MM.1S (cell line): Measurements from ENCODE around the gene LDLRAD4.

Experiments
- DNase-seq: peaks from one replicate; pipeline ENCODE4 v3.0.0-alpha.2; 2015
- H2AFZ ChIP-seq: fragments of 300-600 bp; sonication (generic); 2 replicates; pipeline ENCODE4 v1.6.0; 2016; ENCODE audit warnings: antibody characterized with exemption, low read length
- H3F3A ChIP-seq: fragments of 300-600 bp; sonication (generic); 2 replicates; pipeline ENCODE4 v1.6.1; 2016; ENCODE audit warnings: mild to moderate bottlenecking, antibody characterized with exemption, low read length, moderate library complexity, mixed read lengths; ENCODE audit not compliant: insufficient read depth
- H3K27ac ChIP-seq: fragments of 300-600 bp; sonication (generic); 2 replicates; pipeline ENCODE4 v1.5.1; 2016; ENCODE audit warnings: mild to moderate bottlenecking, low read length
- H3K27me3 ChIP-seq: fragments of 300-600 bp; sonication (generic); replicated peaks from 2 replicates; pipeline ENCODE4 v1.6.0; 2016; ENCODE audit warnings: low read length; ENCODE audit not compliant: insufficient read depth
- H3K36me3 ChIP-seq: fragments of 300-600 bp; sonication (generic); replicated peaks from 2 replicates; pipeline ENCODE4 v1.6.1; 2016; ENCODE audit warnings: mild to moderate bottlenecking, low read length, mixed read lengths; ENCODE audit not compliant: insufficient read depth
- H3K4me1 ChIP-seq: fragments of 300-600 bp; sonication (generic); 2 replicates; pipeline ENCODE4 v1.6.1; 2016; ENCODE audit warnings: low read length, mixed read lengths
- H3K4me2 ChIP-seq: fragments of 300-600 bp; sonication (generic); 2 replicates; pipeline ENCODE4 v1.6.0; 2016; ENCODE audit warnings: low read depth, low read length
- H3K4me3 ChIP-seq: fragments of 300-600 bp; sonication (generic); 2 replicates; pipeline ENCODE4 v1.5.1; 2016; ENCODE audit warnings: low read length, mixed read lengths
- H3K79me2 ChIP-seq: fragments of 300-600 bp; sonication (generic); 2 replicates; pipeline ENCODE4 v1.6.1; 2016; ENCODE audit warnings: mixed run types, low read length, mixed read lengths
- H3K9ac ChIP-seq: fragments of 300-600 bp; sonication (generic); 2 replicates; pipeline ENCODE4 v1.6.1; 2016; ENCODE audit warnings: low read length, mixed read lengths
- H3K9me2 ChIP-seq: fragments of 300-600 bp; sonication (generic); replicated peaks from 2 replicates; pipeline ENCODE4 v1.6.1; 2016; ENCODE audit warnings: mild to moderate bottlenecking, low read length, mixed read lengths; ENCODE audit not compliant: insufficient read depth
- H3K9me3 ChIP-seq: fragments of 300-600 bp; sonication (generic); replicated peaks from 2 replicates; pipeline ENCODE4 v1.6.1; 2016; ENCODE audit warnings: mild to moderate bottlenecking, low read length, mixed read lengths; ENCODE audit not compliant: insufficient read depth
- H4K20me1 ChIP-seq: fragments of 300-600 bp; sonication (generic); 2 replicates; pipeline ENCODE4 v1.6.1; 2016; ENCODE audit warnings: mild to moderate bottlenecking, low read length, moderate library complexity, mixed read lengths; ENCODE audit not compliant: insufficient read depth
- EZH2 ChIP-seq: fragments of 300-600 bp; sonication (generic); optimal IDR thresholded peaks from 2 replicates; pipeline ENCODE3; 2017; ENCODE audit warnings: low read depth, mild to moderate bottlenecking, antibody characterized with exemption, low read length, mixed read lengths
- EZH2phosphoT487 ChIP-seq: fragments of 300-600 bp; sonication (generic); IDR thresholded peaks from 2 replicates; pipeline ENCODE4 v1.6.1; 2018; ENCODE audit warnings: antibody characterized with exemption, low read length
- TF ChIP-seq, protein P1 (sequence below): fragments of 300-600 bp; sonication (generic); IDR thresholded peaks from 2 replicates; pipeline ENCODE4 v1.5.1; 2016; ENCODE audit warnings: antibody characterized with exemption, low read length, mixed read lengths

The LDLRAD4 gene

GRCh38 chr18:13623871-13624270, 405.3 kb downstream of the LDLRAD4 start:
- H3K9me2 ChIP-seq: no peaks in the 10 kb centered on the region
- H3K4me1 ChIP-seq: no peaks in the 10 kb centered on the region
- no peak for DNase-seq
- no peaks in the 10 kb centered on the region for H3K36me3 ChIP-seq
- no peaks in the 10 kb centered on the region for H4K20me1 ChIP-seq
- H3K27me3 ChIP-seq: no peaks in the 10 kb centered on the region
- no peak overlapping the region for H2AFZ ChIP-seq
- H3K9me3 ChIP-seq: no peaks in the 10 kb centered on the region
- H3F3A ChIP-seq: no peaks in the 10 kb centered on the region
- H3K79me2 ChIP-seq: no peaks in the 10 kb centered on the region
- H3K9ac ChIP-seq: no peak overlapping the region
- H3K4me2 ChIP-seq: no peak overlapping the region
- H3K27ac ChIP-seq: no peak overlapping the region
- no peak overlapping the region for H3K4me3 ChIP-seq
- no peak for TF ChIP-seq EZH2
- TF ChIP-seq, protein P1, sequence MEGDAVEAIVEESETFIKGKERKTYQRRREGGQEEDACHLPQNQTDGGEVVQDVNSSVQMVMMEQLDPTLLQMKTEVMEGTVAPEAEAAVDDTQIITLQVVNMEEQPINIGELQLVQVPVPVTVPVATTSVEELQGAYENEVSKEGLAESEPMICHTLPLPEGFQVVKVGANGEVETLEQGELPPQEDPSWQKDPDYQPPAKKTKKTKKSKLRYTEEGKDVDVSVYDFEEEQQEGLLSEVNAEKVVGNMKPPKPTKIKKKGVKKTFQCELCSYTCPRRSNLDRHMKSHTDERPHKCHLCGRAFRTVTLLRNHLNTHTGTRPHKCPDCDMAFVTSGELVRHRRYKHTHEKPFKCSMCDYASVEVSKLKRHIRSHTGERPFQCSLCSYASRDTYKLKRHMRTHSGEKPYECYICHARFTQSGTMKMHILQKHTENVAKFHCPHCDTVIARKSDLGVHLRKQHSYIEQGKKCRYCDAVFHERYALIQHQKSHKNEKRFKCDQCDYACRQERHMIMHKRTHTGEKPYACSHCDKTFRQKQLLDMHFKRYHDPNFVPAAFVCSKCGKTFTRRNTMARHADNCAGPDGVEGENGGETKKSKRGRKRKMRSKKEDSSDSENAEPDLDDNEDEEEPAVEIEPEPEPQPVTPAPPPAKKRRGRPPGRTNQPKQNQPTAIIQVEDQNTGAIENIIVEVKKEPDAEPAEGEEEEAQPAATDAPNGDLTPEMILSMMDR: no peak
- TF ChIP-seq EZH2phosphoT487: no peak

DNA sequence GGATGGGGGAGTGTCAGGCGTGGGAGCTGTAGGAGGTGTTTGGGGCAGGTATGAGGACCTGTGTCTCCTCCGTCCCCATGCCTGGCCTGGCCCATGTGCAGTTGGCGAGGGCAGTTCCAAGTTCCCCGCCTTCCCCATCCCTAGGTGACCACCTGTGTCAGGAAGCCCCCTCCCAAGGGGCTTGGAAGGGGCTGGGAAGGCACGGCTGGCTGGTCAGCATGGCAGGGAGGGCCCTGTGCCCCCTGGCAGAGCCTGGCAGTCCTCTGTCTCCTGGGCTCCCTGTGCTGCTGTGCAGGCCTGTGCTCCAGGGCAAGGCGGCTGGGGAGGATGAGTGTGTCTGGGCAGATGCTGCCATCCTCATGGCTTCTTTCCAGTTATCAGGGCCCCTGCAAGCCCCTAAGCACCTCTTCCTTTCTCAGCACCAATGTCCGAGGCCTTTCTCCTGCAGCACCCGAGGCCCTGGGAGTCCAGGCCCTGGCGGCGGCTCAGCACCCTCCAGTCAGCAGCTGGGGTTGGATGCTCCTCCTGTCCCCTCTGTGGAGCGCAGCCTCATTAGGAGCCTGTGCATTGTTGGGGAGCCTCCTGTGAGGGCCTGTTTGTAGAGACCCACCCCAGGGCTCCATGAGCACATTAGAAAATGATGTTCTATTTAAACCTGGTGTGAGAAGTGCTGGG, 406.1 kb downstream of the LDLRAD4 start:
- no peaks in the 10 kb centered on the region for H3K27me3 ChIP-seq
- no peak overlapping the region for H3K9ac ChIP-seq
- no peaks in the 10 kb centered on the region for H3K79me2 ChIP-seq
- no peaks in the 10 kb centered on the region for H4K20me1 ChIP-seq
- no peak overlapping the region for H3K4me3 ChIP-seq
- H3K36me3 ChIP-seq: no peaks in the 10 kb centered on the region
- no peaks in the 10 kb centered on the region for H3K9me3 ChIP-seq
- DNase-seq: no peak
- no peak overlapping the region for H3K4me2 ChIP-seq
- H3K4me1 ChIP-seq: no peaks in the 10 kb centered on the region
- H3K9me2 ChIP-seq: no peaks in the 10 kb centered on the region
- no peak overlapping the region for H3K27ac ChIP-seq
- no peak overlapping the region for H2AFZ ChIP-seq
- TF ChIP-seq, protein P1: no peak
- TF ChIP-seq EZH2phosphoT487 (no peak), EZH2 (no peak)
- no peaks in the 10 kb centered on the region for H3F3A ChIP-seq

DNA sequence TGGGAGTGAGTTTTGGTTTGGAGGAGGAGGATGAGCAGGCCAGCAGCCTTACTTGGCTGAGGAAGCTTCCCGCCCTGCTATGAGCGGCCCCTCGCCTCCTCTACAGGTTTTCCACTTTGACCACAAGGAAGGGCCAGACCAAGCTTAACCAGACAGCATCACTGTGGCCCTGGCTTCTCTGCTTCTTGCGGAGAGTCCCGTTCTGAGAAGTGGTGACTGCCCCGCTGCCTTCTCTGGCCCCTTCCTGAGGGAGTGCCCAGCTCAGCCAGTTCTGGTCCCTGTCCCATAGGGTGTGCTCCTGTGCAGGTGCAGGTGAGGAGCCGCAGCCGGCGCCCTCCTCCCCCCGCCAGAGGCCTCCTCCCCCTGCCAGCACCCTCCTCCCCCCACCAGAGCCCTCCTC, 406.8 kb downstream of the LDLRAD4 start:
- no peaks in the 10 kb centered on the region for H3K79me2 ChIP-seq
- H3K4me2 ChIP-seq: no peak overlapping the region
- no peak overlapping the region for H3K4me3 ChIP-seq
- H3K36me3 ChIP-seq: no peaks in the 10 kb centered on the region
- DNase-seq: no peak
- no peak overlapping the region for H3K27ac ChIP-seq
- H3K9me3 ChIP-seq: no peaks in the 10 kb centered on the region
- no peak overlapping the region for H2AFZ ChIP-seq
- H3K4me1 ChIP-seq: no peaks in the 10 kb centered on the region
- TF ChIP-seq EZH2phosphoT487 (no peak), EZH2 (no peak)
- TF ChIP-seq, protein P1: no peak
- H3K9ac ChIP-seq: no peak overlapping the region
- H3F3A ChIP-seq: no peaks in the 10 kb centered on the region
- H4K20me1 ChIP-seq: no peaks in the 10 kb centered on the region
- H3K27me3 ChIP-seq: no peaks in the 10 kb centered on the region
- no peaks in the 10 kb centered on the region for H3K9me2 ChIP-seq
